Neural crest cell (in vitro differentiated cells): ENCODE results near the gene LPCAT3. TPM values are rescaled to one million over a fixed set of nuclear protein-coding genes. Genes with fewer than 3 reads are reported as not detected.

Source experiments
- DNase-seq: peaks from one replicate; pipeline ENCODE4 v3.0.0; 2021; ENCODE audit warnings: low read depth, mixed read lengths, low spot score
- H3K27ac Mint-ChIP-seq: one replicate; pipeline ENCODE4 v1.8.0; 2021; ENCODE audit warnings: mild to moderate bottlenecking, mixed read lengths; ENCODE audit not compliant: unreplicated experiment
- H3K27me3 Mint-ChIP-seq: 2 replicates; pipeline ENCODE4 v1.8.0; 2021; ENCODE audit warnings: low read depth, mild to moderate bottlenecking, mixed read lengths
- H3K36me3 Mint-ChIP-seq: 2 replicates; pipeline ENCODE4 v1.8.0; 2021; ENCODE audit warnings: low read depth, mild to moderate bottlenecking, mixed read lengths
- H3K4me1 Mint-ChIP-seq: 2 replicates; pipeline ENCODE4 v1.8.0; 2021; ENCODE audit warnings: mixed read lengths
- H3K4me3 Mint-ChIP-seq: one replicate; pipeline ENCODE4 v1.8.0; 2021; ENCODE audit warnings: mild to moderate bottlenecking, mixed read lengths
- H3K9me3 Mint-ChIP-seq: 2 replicates; pipeline ENCODE4 v1.8.0; 2021; ENCODE audit warnings: mixed read lengths
- CTCF ChIP-seq: fragments of 200-600 bp; sonication (generic); conservative IDR thresholded peaks from 2 replicates; pipeline ENCODE4 v1.5.0; 2021; ENCODE audit warnings: antibody characterized with exemption, mild to moderate bottlenecking
- total RNA-seq: library from RNA; stranded (reverse); gene quantifications from 2 replicates; pipeline ENCODE4 v1.2.1, GENCODE V29; 2021

The LPCAT3 gene
- total RNA-seq, 1 donor from 2014 or later: 32.8 TPM

- DNase-seq: no peak
- peaks cover 17% of the 10 kb centered on the region for H3K27me3 Mint-ChIP-seq
- H3K36me3 Mint-ChIP-seq: no peaks in the 10 kb centered on the region
- H3K9me3 Mint-ChIP-seq: no peaks in the 10 kb centered on the region
- H3K4me3 Mint-ChIP-seq: no peak overlapping the region
- no peak overlapping the region for H3K27ac Mint-ChIP-seq
- TF ChIP-seq CTCF: no peak
- H3K4me1 Mint-ChIP-seq: no peaks in the 10 kb centered on the region
Observed at GRCh38 chr12:7061596-7061995, 43.3 kb upstream of the LPCAT3 start.

GRCh38 chr12:7061138-7061537, 42.9 kb upstream of the LPCAT3 start:
- Mint-ChIP-seq H3K27me3 (peaks cover 17% of the 10 kb centered on the region), H3K27ac (peak overlapping the region; percentile 39), H3K9me3 (no peaks in the 10 kb centered on the region), H3K4me1 (no peaks in the 10 kb centered on the region), H3K36me3 (no peaks in the 10 kb centered on the region), H3K4me3 (no peak overlapping the region)
- TF ChIP-seq CTCF: no peak
- DNase-seq: no peak

GRCh38 chr12:7060353-7060954, 42.2 kb upstream of the LPCAT3 start, which contains the start of gene C1S:
C1S (plus strand) TSS chr12:7060718; CDS start chr12:7061913, 1,195 bp downstream.
- peak; percentile 42 for TF ChIP-seq CTCF
- H3K9me3 Mint-ChIP-seq: no peaks in the 10 kb centered on the region
- no peak within 1 kb of the TSS for H3K4me3 Mint-ChIP-seq
- H3K27ac Mint-ChIP-seq: peak within 1 kb of the TSS; percentile 39
- DNase-seq: no peak
- H3K27me3 Mint-ChIP-seq: peaks cover 17% of the 10 kb centered on the region
- H3K4me1 Mint-ChIP-seq: no peaks in the 10 kb centered on the region
- H3K36me3 Mint-ChIP-seq: no peaks in the 10 kb centered on the region

- no peak for TF ChIP-seq CTCF
- peaks cover 19% of the 10 kb centered on the region for H3K27me3 Mint-ChIP-seq
- H3K4me3 Mint-ChIP-seq: no peak overlapping the region
- DNase-seq: no peak
- no peaks in the 10 kb centered on the region for H3K36me3 Mint-ChIP-seq
- H3K27ac Mint-ChIP-seq: no peak overlapping the region
- no peaks in the 10 kb centered on the region for H3K4me1 Mint-ChIP-seq
- no peaks in the 10 kb centered on the region for H3K9me3 Mint-ChIP-seq
Observed at GRCh38 chr12:7059780-7060179, 41.5 kb upstream of the LPCAT3 start.

- no peaks in the 10 kb centered on the region for H3K36me3 Mint-ChIP-seq
- H3K27me3 Mint-ChIP-seq: peaks cover 23% of the 10 kb centered on the region
- H3K4me3 Mint-ChIP-seq: no peak overlapping the region
- peak overlapping the region; percentile 47 for H3K27ac Mint-ChIP-seq
- no peaks in the 10 kb centered on the region for H3K9me3 Mint-ChIP-seq
- H3K4me1 Mint-ChIP-seq: no peaks in the 10 kb centered on the region
- TF ChIP-seq CTCF: no peak
- DNase-seq: no peak
Observed at GRCh38 chr12:7058850-7059395, 40.6 kb upstream of the LPCAT3 start.
